GM19238 (cell line): ENCODE data around the gene CRTAC1.

ENCODE experiments used
- DNase-seq: peaks from one replicate; pipeline ENCODE4 v3.0.0; 2011; ENCODE audit warnings: low spot score; ENCODE audit not compliant: insufficient read length

The CRTAC1 gene

GRCh38 chr10:97974526-97975525 lies 55.6 kb downstream of the CRTAC1 start:
- no peak for DNase-seq

- no peak for DNase-seq
Measured at GRCh38 chr10:97974100-97974499, 56.3 kb downstream of the CRTAC1 start.

- DNase-seq: no peak
Measured at GRCh38 chr10:97969538-97970079, 60.8 kb downstream of the CRTAC1 start.

- DNase-seq: no peak
Measured at GRCh38 chr10:97964748-97965147, 65.7 kb downstream of the CRTAC1 start.

GRCh38 chr10:97961945-97962344 lies 68.5 kb downstream of the CRTAC1 start:
- no peak for DNase-seq

GRCh38 chr10:97960269-97961056 lies 70.0 kb downstream of the CRTAC1 start:
- DNase-seq: no peak

- no peak for DNase-seq
Measured at GRCh38 chr10:97949462-97949861, 81.0 kb downstream of the CRTAC1 start.

- no peak for DNase-seq
Measured at GRCh38 chr10:97948822-97949221, 81.6 kb downstream of the CRTAC1 start.

GRCh38 chr10:97944772-97945171 lies 85.6 kb downstream of the CRTAC1 start:
- DNase-seq: no peak

GRCh38 chr10:97943294-97943693 lies 87.1 kb downstream of the CRTAC1 start:
- no peak for DNase-seq

GRCh38 chr10:97940534-97940933 lies 89.9 kb downstream of the CRTAC1 start:
- DNase-seq: no peak

GRCh38 chr10:97939446-97939990 lies 90.9 kb downstream of the CRTAC1 start:
- DNase-seq: no peak

- no peak for DNase-seq
Measured at GRCh38 chr10:97937928-97938327, 92.5 kb downstream of the CRTAC1 start.

GRCh38 chr10:97937054-97937453 lies 93.4 kb downstream of the CRTAC1 start:
- no peak for DNase-seq

GRCh38 chr10:97936126-97936525 lies 94.3 kb downstream of the CRTAC1 start:
- no peak for DNase-seq

- DNase-seq: no peak
Measured at GRCh38 chr10:97932932-97933530, 97.4 kb downstream of the CRTAC1 start.

- no peak for DNase-seq
Measured at GRCh38 chr10:97931041-97931440, 99.4 kb downstream of the CRTAC1 start.

- DNase-seq: no peak
Measured at GRCh38 chr10:97928897-97929296, 101.5 kb downstream of the CRTAC1 start.

GRCh38 chr10:97927622-97928021 lies 102.8 kb downstream of the CRTAC1 start:
- no peak for DNase-seq

GRCh38 chr10:97926055-97926454 lies 104.4 kb downstream of the CRTAC1 start:
- no peak for DNase-seq

- no peak for DNase-seq
Measured at GRCh38 chr10:97925308-97925938, 105.0 kb downstream of the CRTAC1 start.
